GM19455 (cell line): Measurements from ENCODE around the gene CEP170.

Experiments
- ATAC-seq: cut with Tn5 transposase; IDR thresholded peaks from one replicate; pipeline ENCODE4 v1.9.1; 2021; ENCODE audit not compliant: unreplicated experiment

CEP170 gene

DNA sequence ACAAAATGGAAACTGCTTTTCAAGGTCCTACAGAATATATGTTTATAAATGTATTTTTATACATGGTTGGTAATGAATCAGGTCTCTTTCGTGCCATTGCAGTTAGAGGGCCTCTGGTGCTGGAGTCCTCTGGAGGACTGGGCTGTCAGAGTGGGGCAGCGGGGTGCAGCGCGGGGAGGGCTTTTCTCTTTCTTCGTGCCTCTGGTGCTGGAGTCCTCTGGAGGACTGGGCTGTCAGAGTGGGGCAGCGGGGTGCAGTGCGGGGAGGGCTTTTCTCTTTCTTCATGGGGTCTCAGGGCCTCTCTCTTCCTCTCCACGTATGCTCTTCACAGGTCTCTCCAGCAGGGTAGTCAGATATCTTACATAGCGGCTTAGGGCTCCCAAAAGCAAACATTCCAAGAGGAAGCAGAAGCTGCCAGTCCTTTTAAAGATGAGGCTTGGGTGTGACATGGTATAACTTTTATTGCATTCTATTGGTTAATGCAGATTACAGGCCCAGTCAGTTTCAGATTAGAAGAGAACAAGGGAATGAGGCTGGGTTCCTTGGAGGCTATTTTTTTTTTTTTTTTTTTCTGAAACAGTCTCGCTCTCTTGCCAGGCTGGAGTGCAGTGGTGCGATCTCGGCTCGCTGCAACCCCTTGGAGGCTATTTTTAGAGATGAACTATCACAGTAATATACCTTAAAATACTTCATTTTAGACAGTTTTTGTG is 13.8 kb upstream of the CEP170 start:
- peak; percentile 19 for ATAC-seq

DNA sequence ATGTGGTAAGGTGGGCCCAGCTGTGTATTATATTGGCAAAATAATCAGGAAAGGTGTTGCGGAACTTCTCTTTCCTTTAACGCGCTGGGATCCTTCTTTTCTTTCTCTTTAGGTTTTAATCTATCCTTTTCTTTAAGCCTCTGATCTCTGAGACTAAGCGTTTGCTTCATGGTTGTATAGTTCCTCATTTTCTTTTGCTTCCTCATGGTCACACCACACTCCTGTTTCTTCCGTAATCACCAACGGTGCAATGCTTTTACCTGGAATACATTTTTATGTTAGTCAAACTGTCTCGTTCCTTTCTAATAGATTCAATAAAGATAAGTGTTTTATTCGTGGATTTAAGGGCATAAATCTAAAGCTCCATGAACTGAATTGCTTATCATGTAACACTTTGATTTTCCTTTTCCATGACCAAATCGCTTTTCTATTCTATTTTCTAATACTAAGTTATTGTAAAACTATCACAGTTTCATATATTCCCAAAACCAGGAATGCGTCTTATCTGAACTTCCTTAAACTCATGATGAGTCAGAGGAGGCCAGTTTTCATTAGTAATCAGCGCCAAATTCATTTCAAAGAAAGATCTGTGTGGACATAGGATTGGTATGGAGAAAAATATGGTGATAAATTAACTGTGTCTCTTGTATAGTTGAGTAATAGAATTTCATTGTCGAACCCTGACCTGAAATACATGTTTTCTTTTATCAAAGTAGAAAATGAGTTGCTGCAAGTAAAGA is 13.0 kb upstream of the CEP170 start:
- ATAC-seq = no peak

DNA sequence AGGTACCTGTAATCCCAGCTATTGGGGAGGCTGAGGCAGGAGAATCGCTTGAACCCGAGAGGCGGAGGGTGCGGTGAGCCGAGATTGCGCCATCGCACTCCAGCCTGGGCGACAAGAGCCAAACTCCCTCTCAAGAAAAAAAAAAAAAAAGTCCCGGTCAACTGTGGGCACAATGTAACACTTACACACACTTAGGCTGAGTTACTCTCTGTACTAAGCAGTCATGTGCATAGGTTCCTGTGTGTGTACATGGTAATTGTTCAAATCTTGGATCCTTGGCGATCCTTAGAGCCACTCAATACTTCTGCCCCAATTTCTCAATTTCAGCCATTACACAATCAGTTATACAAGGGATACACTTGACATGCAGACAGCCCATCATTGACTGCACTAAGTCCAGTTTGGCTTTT is 12.4 kb upstream of the CEP170 start:
- no peak for ATAC-seq

DNA sequence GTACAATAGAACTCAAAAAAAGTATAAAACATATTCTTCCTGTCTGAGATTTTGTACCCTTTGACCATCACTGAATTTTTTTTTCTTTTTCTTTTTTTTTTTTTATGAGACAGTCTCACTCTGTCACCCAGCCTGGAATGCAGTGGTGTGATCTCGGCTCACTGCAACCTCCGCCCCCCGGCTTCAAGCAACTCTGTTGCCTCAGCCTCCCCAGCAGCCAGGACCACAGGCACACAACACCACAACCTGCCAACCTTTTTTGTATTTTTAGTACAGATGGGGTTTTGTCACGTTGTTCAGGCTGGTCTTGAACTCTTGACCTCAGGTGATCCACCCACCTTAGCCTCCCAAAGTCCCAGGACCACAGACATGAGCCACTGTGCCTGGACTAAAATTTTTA is 11.2 kb upstream of the CEP170 start:
- ATAC-seq = no peak

DNA sequence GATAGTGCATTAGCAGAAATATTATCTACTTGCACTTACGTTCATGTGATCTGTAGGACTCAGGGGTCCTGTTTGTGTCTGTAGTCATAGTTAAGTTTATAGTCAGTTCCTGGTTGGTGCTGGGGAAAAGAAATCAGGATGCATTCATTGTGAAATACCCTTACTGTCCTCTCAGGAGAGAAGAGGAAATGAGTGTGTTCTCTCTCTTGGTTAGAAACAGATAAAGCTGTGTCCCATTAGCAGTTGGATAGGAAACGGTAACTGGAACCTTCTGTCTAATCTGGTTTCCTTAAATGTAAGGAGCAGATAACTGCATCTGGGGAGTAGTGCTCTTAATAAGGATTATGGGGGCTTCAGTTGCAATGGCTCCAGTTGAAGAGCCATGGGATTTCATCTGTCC is 9.6 kb upstream of the CEP170 start:
- no peak for ATAC-seq

DNA sequence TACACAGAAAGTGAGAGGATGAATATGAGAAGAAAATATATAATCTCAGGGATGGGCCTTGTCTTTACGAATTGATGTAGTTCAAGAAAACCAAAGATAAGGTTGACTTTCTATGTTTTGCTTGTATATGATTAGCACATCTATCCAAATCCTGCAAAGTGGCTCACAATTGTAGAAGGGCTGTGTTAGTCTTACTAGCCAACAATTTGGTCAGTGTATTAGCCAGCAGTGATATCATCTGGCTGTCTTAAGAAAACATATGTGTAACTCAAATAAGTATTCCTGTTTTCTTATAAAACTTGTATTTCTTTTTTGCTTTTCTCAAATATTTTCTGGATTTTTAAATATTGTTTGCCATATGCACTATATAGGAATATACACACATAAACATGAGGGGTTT is 6.3 kb upstream of the CEP170 start:
- ATAC-seq = no peak

DNA sequence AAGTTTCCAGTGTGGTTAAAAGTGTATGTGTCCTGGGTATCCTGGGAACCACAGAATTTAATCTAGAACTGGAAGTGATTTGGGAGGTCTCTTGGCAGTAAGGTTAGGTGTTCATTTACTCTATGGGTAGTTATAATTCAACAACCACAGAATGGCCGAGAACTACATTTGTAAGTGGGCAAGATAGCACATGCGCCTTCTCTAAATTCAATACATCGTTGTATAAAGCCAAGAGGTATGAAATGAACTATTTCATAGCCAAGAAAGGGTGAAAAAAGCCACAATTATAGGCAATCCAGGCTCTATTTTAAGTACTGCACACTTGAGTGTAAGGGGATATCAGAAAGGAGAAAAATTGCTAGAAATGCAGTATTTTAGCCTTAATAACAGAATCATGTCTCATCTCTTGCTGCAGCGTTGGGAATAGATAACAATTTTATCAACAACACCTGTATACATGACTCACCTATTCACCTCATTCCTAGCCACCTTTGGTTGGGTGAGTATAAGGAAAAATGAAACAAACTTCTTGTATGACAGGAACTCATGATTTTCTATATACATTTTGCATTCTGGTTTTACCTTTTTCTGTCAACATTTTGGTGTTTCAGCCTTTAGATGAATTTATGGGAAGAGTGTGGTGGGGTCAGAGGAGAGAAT is 5.3 kb upstream of the CEP170 start:
- ATAC-seq = no peak

DNA sequence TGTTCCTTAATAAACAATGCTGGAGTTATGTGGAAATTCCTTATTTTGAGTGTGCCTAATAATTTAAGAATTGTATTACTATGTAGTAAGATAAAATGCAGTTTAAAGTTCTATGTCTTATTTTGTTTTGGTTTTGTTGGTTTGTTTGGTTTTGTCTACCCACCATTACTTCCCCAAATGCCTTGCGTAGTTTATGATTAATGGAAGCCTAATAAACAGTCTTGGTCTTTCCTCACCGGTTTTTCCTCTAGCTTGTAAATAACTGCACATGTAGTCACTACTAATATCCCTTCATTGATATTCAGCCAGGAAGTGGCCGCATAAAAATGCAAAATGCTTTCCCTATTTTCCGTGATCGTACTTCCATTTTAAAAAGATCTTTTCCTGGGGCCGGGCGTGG is 3.6 kb upstream of the CEP170 start:
- no peak for ATAC-seq

DNA sequence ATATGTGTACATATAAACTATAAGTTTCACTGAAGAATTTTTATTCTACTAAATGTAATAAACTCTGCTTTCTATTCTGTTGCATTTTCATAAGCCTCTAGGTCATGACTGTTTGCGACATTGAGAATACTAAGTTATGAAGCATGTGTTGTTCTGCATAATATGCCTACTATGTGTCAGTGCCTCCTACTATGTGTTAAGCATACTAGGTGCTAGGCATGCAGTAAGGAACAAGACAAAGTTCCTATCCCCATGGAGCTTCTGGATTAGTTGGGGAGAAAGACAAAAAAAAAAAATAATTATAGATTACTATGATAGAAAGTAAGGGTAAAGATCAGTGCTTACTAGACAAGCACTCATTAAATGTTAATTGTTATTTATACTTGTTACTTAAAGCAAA is 2.1 kb upstream of the CEP170 start:
- ATAC-seq = no peak

DNA sequence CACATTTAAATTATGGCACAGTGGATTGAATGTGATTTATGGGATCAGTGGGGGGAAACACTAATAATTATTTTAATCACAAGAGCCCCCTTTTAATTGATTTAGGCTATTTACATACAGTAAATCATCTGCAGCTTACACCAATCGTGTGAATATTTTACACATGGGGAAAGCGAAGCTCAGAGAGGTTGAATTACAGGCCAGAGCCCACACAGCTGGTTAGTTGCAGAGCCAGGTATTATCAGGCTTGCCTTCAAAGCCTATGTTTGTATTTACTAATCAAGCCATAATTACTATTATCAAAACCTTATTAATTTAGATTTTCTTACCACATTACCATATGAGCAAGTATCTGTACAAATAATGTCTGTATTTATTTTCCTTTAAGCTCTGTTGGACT is 1.5 kb upstream of the CEP170 start:
- ATAC-seq = no peak

DNA sequence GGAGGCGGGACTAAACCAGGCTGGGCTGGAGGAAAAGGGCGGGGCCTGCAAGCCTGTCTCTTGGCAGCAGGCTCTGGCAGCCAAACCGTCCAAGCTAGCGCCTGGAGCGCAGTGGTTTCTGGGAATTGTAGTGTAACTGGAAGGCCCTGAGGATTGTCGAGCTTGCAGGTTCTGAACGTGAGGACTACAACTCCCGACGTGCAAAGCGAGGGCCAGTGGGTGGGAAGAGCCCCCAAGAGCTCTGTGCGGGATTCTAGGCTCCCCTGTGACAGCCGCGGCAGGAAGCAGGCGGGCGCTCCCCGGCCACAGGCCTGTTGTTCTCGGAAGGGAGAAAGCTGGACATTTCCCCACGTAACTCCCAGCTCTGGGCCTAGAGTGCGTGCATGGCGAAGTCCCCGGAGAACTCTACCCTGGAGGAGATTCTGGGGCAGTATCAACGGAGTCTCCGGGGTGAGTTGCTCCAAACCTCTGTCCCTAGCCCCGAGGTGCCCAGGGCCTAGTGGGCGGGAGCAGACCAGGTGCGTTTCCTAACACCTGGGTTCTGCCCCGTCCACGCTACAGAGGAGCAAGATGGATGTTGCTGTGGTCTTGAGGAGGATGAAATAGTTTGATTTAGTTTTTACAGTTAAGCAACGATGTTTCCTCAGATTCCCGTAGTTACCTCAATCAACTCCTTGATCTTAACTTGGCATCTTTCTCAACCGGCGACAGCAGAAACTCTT is 871 bp upstream of the CEP170 start, which contains the start of gene SDCCAG8:
TSS of gene SDCCAG8 (plus strand) at position 251 of the 722 bp plus-strand sequence. CDS start at position 384, 133 bp downstream.
- peak; percentile 72 for ATAC-seq

DNA sequence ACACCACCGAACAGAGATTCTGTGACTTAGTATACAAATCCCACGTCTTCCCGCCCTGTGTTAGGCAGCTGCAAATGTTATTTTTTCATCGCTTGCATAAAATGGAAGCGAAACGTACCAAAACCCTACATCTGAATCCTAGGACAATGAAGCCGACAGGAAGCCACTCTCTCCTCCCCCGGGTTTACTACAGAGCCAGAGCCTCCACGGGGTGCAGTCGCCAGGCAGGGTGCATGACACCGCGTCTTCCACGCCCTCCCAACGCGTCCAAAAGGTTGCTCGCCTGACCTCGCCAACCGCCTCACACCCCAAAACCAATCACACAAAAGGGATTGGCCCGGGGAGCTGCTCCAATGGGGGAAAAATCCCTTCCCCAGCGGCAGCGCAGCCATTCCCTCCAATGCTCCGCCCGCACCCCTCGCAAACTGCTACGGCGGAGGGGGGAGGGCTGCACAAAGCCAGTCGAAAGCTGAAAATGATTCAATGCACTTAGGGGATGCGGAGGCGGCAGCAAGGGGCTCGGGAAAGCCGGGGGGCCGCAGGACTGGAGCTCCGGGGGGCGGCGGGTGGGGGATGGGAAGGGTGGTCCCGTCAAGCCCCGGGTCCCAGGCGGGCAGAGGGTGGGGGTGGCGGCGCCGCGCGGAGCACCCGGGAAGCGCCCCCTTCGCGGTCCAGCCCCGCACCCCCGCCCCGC is 701 bp downstream of the CEP170 start:
- peak; percentile 13 for ATAC-seq

DNA sequence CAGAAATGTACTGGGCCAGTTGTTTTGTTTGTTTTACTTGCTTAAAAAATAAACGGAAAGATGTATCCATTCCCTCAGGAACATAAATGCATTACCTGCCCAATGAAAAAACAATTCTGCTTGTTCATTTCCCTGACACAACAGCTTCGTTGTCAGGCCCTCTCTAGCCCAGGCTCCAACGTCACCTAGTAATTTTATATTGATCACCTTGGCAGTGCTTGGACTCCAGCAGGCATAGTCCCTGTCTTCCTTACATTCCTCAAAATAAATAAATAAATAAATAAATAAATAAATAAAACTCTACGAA is 1.2 kb downstream of the CEP170 start:
- ATAC-seq = no peak

DNA sequence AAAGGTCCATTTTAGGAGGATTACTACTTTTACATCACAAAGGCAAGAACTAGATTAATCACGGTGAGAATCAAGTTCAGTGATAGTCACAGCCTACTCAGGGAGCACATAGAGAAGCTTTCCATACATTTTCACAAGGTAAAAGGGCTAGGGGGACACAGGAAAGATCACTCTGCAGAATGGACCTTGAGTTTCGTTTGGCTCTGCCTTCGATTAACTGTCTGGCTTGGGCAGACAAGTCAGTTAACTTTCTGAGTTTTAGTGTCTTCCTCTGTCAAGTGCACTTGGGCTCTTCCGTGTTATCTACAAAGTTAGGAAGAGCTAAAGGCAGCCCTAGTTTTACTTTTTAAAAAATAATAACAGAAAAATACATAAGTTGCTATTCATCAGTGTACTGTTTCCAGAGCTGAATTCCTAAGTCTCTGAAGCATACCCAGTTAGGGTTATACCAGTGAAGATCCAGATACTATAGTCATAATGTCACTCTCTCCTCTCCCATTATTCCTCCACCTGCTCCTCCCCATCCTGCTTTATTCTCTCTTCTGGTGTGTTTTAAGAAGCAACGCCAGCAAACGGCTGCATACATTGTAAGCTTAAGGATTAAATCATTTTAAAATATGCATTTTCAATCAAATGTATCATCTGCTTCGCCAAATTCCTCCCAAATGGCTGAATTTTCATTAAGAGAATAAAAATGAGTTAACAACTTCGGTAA is 1.7 kb downstream of the CEP170 start:
- ATAC-seq = no peak

DNA sequence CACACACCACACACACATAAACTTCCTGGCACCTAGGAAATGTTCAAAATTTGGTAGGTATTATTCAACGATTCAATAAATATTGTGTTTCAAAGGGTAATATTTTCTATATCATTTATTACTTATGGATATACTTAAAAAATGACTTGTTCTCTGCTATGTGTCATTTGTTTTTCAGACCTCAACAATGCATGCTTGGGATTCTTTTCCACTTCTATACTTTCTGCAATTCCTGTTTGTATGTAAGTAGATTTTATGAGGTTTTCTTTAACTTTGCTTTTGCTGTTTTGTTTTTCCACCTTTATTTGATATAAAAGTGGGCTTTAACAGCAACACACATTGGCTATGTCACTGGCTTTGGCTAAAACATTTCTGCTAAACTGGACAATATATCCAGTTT is 3.5 kb downstream of the CEP170 start:
- no peak for ATAC-seq

DNA sequence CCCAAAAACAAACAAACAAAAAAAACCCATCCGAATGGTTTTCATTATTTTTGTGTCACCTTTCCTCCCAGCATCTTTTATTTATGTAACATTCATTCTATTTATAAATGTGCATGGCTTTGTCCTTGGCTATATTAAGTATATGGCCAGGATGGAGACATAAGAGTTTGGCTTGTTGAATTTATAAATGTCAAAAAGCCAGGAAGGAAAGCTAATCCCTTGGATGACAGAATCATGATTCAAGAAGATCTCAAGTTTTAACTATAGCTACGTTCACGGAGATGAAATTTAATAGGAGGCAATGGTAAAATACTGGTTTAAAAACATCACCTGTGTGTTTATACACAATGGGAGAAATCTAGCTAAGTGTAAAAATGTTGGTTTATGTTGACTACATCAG is 5.0 kb downstream of the CEP170 start:
- no peak for ATAC-seq

DNA sequence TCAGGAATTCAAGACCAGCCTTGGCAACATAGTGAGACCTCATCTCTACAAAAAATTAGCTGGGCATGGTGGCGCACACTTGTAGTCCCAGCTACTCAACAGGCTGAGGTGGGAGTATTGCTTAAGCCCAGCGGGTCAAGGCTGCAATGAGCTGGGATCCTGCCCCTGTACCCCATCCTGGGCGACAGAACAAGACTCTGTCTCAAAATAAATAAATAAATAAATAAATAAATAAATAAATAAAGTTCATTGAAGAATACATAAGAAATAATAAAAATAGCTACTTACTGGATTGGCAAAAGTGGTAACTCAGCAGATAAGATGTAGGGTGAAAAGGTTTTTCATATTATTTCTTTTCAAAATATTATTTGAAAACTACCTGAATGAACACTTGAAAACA is 5.9 kb downstream of the CEP170 start:
- ATAC-seq = no peak

DNA sequence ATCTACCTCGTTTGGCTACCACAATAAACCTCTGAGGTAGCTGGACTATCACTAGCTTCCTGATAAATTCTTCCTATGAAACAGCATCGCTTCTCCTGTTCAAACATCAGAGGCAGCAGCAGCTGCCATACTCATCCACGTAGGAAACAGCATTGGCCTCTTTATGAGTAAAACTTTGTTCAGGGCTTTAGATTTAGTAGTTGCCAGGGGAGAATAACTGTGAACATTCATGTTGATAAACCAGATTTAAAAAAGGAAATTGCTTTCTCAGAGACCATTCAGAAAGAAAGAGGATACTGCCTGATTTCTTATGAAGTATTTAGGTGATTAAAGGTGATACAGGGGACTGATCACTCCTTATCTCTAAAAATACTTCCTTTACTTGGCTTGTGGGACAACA is 7.2 kb downstream of the CEP170 start:
- ATAC-seq = no peak

DNA sequence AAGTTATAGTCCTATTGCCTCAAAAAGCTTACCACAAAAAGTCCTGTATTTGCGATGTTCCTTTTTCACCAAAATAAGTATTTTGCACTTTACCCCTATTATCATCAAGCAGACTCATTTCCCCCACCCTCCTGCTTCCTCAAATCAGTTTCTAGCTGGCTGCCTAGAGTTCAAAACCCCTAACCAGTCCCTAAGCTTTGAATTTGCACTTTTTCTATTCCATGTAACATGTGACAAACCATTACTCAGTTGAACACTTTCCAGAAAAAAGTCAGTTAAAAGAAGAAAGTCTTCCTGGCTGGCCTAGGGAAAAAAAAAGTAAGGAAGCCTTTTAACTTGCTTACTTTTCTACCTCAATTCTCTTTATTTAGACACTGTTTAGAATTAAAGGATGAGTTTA is 8.2 kb downstream of the CEP170 start:
- no peak for ATAC-seq

DNA sequence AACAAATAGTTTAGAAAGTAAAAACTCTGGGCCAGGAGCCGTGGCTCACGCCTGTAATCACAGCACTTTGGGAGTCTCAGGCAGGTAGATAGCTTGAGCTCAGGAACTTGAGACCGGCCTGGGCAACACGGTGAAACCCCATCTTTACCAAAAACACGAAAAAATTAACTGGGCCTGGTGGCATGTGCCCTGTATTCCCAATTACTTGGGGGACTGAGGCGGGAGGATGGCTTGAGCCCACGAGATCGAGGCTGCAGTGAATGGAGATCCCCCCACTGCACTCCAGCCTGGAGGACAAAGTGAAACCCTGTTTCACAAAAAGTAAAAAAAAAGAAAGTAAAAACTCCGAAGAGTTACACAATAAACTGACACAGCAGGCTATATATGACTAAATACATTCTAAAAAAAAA is 10.6 kb downstream of the CEP170 start:
- peak; percentile 63 for ATAC-seq
